ENCODE data around the gene GHRH.

The GHRH gene

DNA sequence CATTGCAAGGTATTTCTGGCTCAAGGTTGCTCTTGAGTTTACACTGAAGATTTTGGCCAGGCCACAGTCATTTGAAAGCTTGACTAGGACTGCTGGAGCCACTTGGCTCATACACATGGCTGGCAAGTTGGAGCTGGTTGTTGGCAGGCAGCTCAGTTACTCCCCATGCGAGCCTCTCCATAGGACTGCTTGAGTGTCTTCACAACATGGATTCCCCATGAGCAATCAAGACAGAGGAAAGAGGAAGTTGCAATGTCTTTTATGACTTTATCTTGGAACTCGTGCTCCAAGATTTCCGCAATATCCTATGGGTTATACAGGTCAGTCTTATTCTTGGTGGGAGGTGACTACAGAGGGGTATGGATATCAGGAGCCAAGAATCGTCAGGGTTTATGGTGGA is 26.5 kb upstream of the GHRH start:
- Histone ChIP-seq H3K9ac (ENCODE audit: low read depth, low read length) (no peak overlapping the region), H3K4me1 (ENCODE audit: insufficient read depth, low read length) (no peaks in the 10 kb centered on the region), H3K27me3 (ENCODE audit: insufficient read depth, low read length) (no peaks in the 10 kb centered on the region), H3K9me3 (ENCODE audit: insufficient read depth, low read depth, low read length) (peaks cover 3% of the 10 kb centered on the region; the same call in 1 of the 2 replicates), H3K27ac (ENCODE audit: low read length) (no peak overlapping the region), H3K36me3 (ENCODE audit: insufficient read depth, low read depth, low read length) (peaks cover 14% of the 10 kb centered on the region; the same call in 1 of the 2 replicates), H3K4me3 (ENCODE audit: low read length) (no peak overlapping the region)

DNA sequence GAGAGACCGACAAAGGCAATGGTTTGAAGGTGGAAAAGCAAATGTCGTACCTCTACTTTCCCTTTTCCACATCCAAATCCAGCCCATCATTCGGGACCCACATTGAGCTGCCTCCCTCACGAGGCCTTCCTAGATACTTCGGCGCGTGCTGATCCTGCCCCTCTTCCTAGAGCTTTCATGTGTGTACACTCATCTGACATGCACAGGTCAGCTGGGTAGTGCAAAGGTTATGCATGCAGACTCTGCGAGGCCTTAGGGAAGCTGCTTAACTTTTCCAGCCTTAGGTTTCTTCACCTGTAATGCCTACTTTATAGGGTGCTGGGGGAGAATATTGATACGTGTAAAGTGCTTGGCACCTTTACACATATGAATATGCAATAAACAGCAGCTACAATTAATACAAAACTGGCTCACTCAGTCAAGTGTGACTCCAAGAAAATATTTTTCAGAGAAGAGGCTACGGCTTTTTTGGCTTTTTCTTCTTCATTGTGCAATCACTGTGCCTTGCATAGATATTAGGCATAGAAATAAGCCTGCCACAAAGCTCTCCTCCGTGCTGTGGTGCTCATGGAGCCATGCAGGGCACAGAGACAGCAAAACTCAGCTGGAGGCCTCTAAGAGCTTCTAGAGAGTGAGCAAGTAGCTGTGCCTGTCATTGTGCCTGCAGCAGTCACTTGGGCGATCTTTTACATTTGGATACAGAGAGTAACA is 24.2 kb upstream of the GHRH start:
- Histone ChIP-seq H3K4me1 (ENCODE audit: insufficient read depth, low read length) (peaks cover 5% of the 10 kb centered on the region; the same call in 1 of the 2 replicates), H3K36me3 (ENCODE audit: insufficient read depth, low read depth, low read length) (no peaks in the 10 kb centered on the region), H3K27me3 (ENCODE audit: insufficient read depth, low read length) (no peaks in the 10 kb centered on the region), H3K9me3 (ENCODE audit: insufficient read depth, low read depth, low read length) (no peaks in the 10 kb centered on the region), H3K27ac (ENCODE audit: low read length) (no peak overlapping the region), H3K4me3 (ENCODE audit: low read length) (no peak overlapping the region), H3K9ac (ENCODE audit: low read depth, low read length) (no peak overlapping the region; the same call in 1 of the 2 replicates)

DNA sequence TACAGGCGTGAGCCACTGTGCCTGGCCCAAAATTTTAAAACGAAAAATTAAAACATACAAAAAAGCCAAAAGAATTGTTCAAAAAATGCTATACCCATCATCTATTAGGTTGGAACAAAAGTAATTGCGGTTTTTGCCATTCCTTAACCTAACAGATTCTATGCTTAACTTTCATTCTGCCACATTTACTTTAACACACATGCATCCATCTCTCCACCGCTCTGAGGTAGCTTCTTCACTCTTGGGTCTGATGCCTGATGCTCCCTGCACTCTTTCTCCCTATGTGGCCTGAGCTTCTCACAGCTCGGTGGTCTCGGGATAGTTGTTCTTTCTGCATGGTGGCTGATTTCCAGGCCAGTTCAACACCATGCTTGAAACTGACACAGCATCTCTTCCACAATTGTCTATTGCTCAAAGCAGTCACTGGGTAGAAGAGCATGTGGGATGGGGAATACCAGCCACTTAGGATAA is 23.1 kb upstream of the GHRH start:
- Histone ChIP-seq H3K27me3 (ENCODE audit: insufficient read depth, low read length) (no peaks in the 10 kb centered on the region), H3K9ac (ENCODE audit: low read depth, low read length) (no peak overlapping the region), H3K36me3 (ENCODE audit: insufficient read depth, low read depth, low read length) (no peaks in the 10 kb centered on the region), H3K4me1 (ENCODE audit: insufficient read depth, low read length) (peaks cover 7% of the 10 kb centered on the region; the same call in 1 of the 2 replicates), H3K9me3 (ENCODE audit: insufficient read depth, low read depth, low read length) (no peaks in the 10 kb centered on the region), H3K27ac (ENCODE audit: low read length) (no peak overlapping the region), H3K4me3 (ENCODE audit: low read length) (no peak overlapping the region)

DNA sequence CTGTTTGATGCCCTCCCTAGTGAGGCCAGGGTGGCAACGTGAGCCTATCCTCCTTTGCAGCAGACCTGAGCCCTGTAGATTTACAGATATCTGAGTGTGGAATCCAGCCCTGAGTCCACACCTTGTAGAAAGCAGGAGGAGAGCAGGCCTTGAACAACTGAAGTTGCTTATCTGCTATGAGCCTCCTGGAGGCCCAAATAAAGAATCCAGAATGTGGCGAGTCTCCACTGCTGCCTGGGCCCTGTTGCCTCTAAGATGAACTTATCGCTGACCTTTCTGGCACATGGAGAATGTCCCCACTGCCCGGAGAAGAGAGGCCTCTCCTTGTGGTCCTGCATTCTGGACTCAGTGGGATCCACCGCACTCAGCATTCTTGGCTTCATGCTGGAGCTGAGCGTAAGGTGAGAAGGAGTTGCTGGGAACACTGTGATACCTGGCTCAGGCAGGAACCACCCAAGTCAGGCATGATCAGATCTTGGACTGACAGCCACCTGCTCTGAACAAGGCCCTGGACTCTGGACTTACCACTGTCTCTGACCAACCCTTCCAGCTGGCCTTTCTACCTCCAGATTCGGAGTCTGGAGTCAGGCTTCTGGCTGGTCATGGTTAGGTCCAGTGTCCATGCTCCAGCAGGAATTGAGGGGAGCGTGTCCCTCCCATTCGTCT is 22.0 kb upstream of the GHRH start:
- Histone ChIP-seq H3K9ac (ENCODE audit: low read depth, low read length) (no peak overlapping the region), H3K4me1 (ENCODE audit: insufficient read depth, low read length) (peaks cover 7% of the 10 kb centered on the region; the same call in 1 of the 2 replicates), H3K36me3 (ENCODE audit: insufficient read depth, low read depth, low read length) (no peaks in the 10 kb centered on the region), H3K9me3 (ENCODE audit: insufficient read depth, low read depth, low read length) (no peaks in the 10 kb centered on the region), H3K4me3 (ENCODE audit: low read length) (no peak overlapping the region), H3K27ac (ENCODE audit: low read length) (no peak overlapping the region), H3K27me3 (ENCODE audit: insufficient read depth, low read length) (no peaks in the 10 kb centered on the region)

DNA sequence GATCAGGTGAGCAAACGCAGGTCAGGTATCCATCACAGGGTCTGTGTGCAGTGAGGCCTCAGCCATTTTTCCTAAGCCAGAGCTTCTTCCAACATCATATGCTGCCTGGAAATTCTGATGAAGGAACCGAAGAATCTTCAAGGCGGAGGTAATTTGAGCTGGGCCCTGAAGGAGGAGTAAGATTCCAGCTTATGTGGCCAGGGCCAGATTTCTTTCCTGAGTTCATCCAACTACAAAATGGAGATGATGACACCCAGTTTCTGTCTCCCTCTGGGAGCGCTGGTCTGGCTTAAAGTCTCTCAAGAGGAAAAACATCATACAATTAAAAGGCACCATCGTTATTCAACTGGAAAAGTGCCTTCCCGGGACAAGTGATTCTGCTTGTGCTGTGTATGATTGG is 20.9 kb upstream of the GHRH start:
- no peak overlapping the region for H3K27ac ChIP-seq (ENCODE audit: low read length)
- no peaks in the 10 kb centered on the region for H3K36me3 ChIP-seq (ENCODE audit: insufficient read depth, low read depth, low read length)
- no peaks in the 10 kb centered on the region for H3K27me3 ChIP-seq (ENCODE audit: insufficient read depth, low read length)
- no peak overlapping the region; the same call in 1 of the 2 replicates for H3K9ac ChIP-seq (ENCODE audit: low read depth, low read length)
- H3K4me3 ChIP-seq (ENCODE audit: low read length): no peak overlapping the region
- peaks cover 7% of the 10 kb centered on the region; the same call in 1 of the 2 replicates for H3K4me1 ChIP-seq (ENCODE audit: insufficient read depth, low read length)
- H3K9me3 ChIP-seq (ENCODE audit: insufficient read depth, low read depth, low read length): no peaks in the 10 kb centered on the region

DNA sequence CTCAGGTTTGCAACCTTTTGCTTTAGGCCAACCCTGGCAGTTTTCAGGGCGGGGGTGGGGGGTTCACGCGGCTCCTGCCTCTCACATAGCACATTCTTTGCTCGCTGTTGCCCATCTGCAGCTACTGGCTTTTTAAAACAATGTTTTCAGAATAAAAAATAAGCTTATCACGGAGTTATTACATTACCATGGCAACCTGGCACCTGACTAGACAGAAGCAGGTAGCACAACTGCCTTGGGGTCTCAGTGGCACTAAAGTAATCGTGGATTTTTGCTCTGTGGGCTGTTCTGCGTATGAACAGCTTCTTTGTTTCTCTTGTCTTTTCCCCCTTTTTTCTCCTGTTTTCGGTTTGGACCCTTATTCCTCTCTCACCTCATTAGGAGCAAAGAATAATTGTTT is 18.8 kb upstream of the GHRH start:
- Histone ChIP-seq H3K9ac (ENCODE audit: low read depth, low read length) (no peak overlapping the region), H3K9me3 (ENCODE audit: insufficient read depth, low read depth, low read length) (no peaks in the 10 kb centered on the region), H3K4me3 (ENCODE audit: low read length) (no peak overlapping the region), H3K36me3 (ENCODE audit: insufficient read depth, low read depth, low read length) (no peaks in the 10 kb centered on the region), H3K4me1 (ENCODE audit: insufficient read depth, low read length) (peaks cover 10% of the 10 kb centered on the region; the same call in 1 of the 2 replicates), H3K27me3 (ENCODE audit: insufficient read depth, low read length) (no peaks in the 10 kb centered on the region), H3K27ac (ENCODE audit: low read length) (no peak overlapping the region)

DNA sequence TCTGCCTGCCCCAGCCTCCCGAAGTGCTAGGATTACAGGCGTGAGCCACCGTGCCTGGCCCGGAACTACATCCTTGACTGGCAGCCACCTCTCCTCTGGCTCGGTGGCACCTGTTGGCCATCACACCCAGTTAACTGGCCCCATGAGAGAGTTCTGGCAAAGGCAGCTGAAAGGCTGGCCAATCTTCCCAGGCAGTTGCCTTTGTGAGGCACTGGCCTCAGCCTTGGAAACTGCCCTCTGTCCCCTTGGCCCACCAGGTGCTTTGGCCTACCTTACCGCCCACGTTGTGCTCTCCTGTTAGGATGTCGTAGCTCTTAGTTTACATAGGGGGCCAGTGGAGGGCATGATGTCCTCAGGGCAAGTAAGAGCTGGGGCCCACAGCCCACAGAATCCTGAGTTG is 18.2 kb upstream of the GHRH start:
- no peaks in the 10 kb centered on the region for H3K27me3 ChIP-seq (ENCODE audit: insufficient read depth, low read length)
- H3K9me3 ChIP-seq (ENCODE audit: insufficient read depth, low read depth, low read length): no peaks in the 10 kb centered on the region
- no peak overlapping the region for H3K4me3 ChIP-seq (ENCODE audit: low read length)
- no peak overlapping the region for H3K9ac ChIP-seq (ENCODE audit: low read depth, low read length)
- H3K4me1 ChIP-seq (ENCODE audit: insufficient read depth, low read length): peaks cover 10% of the 10 kb centered on the region; the same call in 1 of the 2 replicates
- no peak overlapping the region for H3K27ac ChIP-seq (ENCODE audit: low read length)
- no peaks in the 10 kb centered on the region for H3K36me3 ChIP-seq (ENCODE audit: insufficient read depth, low read depth, low read length)

DNA sequence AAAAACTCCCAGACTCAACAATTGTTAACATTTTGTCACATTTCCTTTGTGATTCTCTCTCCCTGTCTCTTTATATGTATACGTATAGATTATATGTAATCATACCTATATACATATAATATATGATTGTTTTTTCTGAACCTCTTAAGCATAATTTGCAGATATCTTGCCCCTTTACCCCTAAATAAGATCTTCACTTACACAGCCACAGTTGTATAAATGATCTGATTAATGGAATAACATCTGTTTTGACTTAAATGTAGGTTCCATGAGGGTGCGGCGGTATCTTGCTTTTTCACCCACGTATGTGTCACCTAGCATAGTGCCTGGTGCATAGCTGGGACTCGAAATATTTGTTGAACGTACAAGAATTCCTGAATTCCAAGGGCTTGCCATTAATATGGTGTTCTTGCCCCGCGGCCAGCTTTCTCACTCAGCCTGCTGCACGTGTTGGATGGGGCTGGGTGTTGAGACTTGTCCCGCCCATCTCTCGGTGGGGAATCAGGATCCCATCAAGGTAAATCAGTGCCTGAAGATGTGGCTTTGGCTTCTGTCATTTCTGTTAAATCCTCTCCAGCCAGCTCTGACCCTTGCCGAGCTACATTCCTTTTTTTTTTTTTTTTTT is 17.5 kb upstream of the GHRH start:
- H3K9me3 ChIP-seq (ENCODE audit: insufficient read depth, low read depth, low read length): no peaks in the 10 kb centered on the region
- no peaks in the 10 kb centered on the region for H3K36me3 ChIP-seq (ENCODE audit: insufficient read depth, low read depth, low read length)
- no peak overlapping the region for H3K9ac ChIP-seq (ENCODE audit: low read depth, low read length)
- no peak overlapping the region for H3K27ac ChIP-seq (ENCODE audit: low read length)
- peaks cover 10% of the 10 kb centered on the region; the same call in 1 of the 2 replicates for H3K4me1 ChIP-seq (ENCODE audit: insufficient read depth, low read length)
- H3K4me3 ChIP-seq (ENCODE audit: low read length): no peak overlapping the region
- H3K27me3 ChIP-seq (ENCODE audit: insufficient read depth, low read length): no peaks in the 10 kb centered on the region

DNA sequence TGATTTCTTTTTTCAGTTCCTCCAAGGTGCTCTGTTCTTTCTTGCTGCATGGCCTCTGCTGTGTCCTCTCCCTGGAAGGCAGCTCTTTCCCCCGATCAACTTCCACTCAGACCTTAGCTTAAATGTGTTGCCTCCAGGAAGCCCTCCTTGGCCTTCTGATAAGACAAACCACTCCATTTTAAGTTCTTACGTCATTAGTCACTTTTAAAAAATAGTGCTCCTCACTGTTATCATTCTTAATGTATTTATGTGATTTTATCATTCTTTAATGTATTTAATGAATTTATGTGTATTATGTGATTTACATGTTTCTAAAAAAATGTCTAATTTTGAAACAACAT is 15.6 kb upstream of the GHRH start:
- H3K36me3 ChIP-seq (ENCODE audit: insufficient read depth, low read depth, low read length): no peaks in the 10 kb centered on the region
- no peak overlapping the region for H3K9ac ChIP-seq (ENCODE audit: low read depth, low read length)
- no peak overlapping the region for H3K4me3 ChIP-seq (ENCODE audit: low read length)
- peaks cover 5% of the 10 kb centered on the region; the same call in 1 of the 2 replicates for H3K4me1 ChIP-seq (ENCODE audit: insufficient read depth, low read length)
- H3K27me3 ChIP-seq (ENCODE audit: insufficient read depth, low read length): no peaks in the 10 kb centered on the region
- no peak overlapping the region for H3K27ac ChIP-seq (ENCODE audit: low read length)
- no peaks in the 10 kb centered on the region for H3K9me3 ChIP-seq (ENCODE audit: insufficient read depth, low read depth, low read length)

DNA sequence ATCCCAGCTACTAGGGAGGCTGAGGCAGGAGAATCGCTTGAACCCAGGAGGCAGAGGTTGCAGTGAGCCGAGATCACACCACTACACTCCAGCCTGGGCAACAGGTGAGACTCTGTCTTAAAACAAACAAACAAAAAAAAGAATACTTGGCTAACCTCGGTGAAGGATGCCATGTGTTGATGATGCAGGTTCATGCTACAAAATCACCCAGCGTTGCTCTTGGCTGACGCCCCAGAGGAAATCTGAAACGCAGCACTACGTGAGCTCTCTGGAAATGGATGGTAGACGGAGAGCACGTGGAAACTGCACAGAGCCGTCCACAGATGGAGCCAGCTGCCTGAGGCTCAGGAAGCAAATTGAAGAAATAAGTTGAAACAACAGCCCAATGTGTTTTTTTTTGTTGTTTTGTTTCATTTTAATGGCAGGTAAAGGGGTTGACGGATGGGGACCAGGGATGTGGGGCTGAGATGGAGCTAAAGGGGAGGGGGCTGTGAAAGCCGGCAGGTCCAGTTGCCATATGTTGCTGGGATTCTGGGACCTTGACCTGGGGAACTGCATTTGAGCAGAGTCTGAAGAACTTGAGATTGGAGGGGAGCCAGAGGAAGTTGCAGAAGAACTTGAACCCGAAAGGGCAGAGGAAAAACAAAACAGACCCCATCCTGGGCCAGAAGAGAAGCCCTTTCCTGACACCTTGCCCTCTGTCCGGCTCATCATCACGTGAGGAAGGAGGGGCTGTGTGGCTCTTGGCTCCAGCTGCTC is 15.1 kb upstream of the GHRH start:
- Histone ChIP-seq H3K27ac (ENCODE audit: low read length) (no peak overlapping the region), H3K4me3 (ENCODE audit: low read length) (no peak overlapping the region), H3K9ac (ENCODE audit: low read depth, low read length) (no peak overlapping the region), H3K4me1 (ENCODE audit: insufficient read depth, low read length) (peaks cover 5% of the 10 kb centered on the region; the same call in 1 of the 2 replicates), H3K9me3 (ENCODE audit: insufficient read depth, low read depth, low read length) (no peaks in the 10 kb centered on the region), H3K27me3 (ENCODE audit: insufficient read depth, low read length) (no peaks in the 10 kb centered on the region), H3K36me3 (ENCODE audit: insufficient read depth, low read depth, low read length) (no peaks in the 10 kb centered on the region)

DNA sequence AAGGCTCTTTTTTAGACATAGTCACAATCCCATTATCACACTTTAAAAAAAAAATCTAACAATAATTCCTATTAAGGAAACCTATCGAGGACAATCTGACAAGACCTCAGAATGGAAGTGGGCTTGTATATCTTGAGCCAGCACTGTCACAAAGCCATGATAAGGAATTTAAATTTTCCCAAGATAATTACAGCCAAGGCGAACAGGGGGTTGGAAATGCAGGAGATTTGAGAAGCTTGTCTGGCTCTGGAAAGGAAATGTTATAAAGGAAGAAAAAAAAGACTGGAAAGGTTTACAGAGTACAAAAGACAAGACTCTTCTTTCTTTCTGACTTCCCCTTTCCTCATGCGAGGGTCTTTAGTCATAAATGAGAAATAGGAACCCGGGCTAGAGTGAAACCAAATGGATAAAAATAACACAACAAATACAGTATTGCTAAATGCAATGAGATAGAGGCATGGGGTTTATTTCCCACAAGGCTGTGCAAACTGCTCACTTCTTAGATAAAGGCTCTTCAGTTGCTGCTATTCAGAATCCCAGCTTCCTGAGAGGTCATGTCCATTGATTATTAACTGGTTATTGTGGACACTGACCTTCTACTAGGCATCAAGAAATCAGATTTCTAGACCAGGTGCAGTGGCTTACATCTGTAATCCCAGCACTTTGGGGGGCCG is 13.4 kb upstream of the GHRH start:
- peaks cover 5% of the 10 kb centered on the region; the same call in 1 of the 2 replicates for H3K4me1 ChIP-seq (ENCODE audit: insufficient read depth, low read length)
- H3K9ac ChIP-seq (ENCODE audit: low read depth, low read length): no peak overlapping the region
- H3K4me3 ChIP-seq (ENCODE audit: low read length): no peak overlapping the region
- H3K36me3 ChIP-seq (ENCODE audit: insufficient read depth, low read depth, low read length): no peaks in the 10 kb centered on the region
- no peaks in the 10 kb centered on the region for H3K9me3 ChIP-seq (ENCODE audit: insufficient read depth, low read depth, low read length)
- no peak overlapping the region for H3K27ac ChIP-seq (ENCODE audit: low read length)
- no peaks in the 10 kb centered on the region for H3K27me3 ChIP-seq (ENCODE audit: insufficient read depth, low read length)

Data from iPS-20b (cell line).